K562 (cell line): ENCODE measurements around the gene TMEM41A. TPM values are rescaled to one million over a fixed set of nuclear protein-coding genes. Genes with fewer than 3 reads are reported as not detected.

Experiments used
- ASH1L ChIP-seq: fragments of 450-650 bp; IDR thresholded peaks from 2 replicates; pipeline ENCODE4 v1.6.1; 2018; ENCODE audit warnings: borderline replicate concordance, mild to moderate bottlenecking, low read depth; ENCODE audit not compliant: partially characterized antibody
- BACH1 ChIP-seq: fragments of 200-800 bp; sonication (Bioruptor generic); IDR thresholded peaks from 2 replicates; pipeline ENCODE4 v1.6.1; 2016; ENCODE audit warnings: missing genetic modification characterization, missing compliant biosample characterization
- BMI1 ChIP-seq: fragments of 150-350 bp; IDR thresholded peaks from 2 replicates; pipeline ENCODE4 v1.6.1; 2014; ENCODE audit warnings: low read length
- CXXC5 ChIP-seq: fragments of 250-450 bp; sonication (Bioruptor Pico); IDR thresholded peaks from 2 replicates; pipeline ENCODE4 v1.8.0; 2022; ENCODE audit warnings: inconsistent platforms, mild to moderate bottlenecking, moderate library complexity
- E2F1 ChIP-seq: sonication (generic); formaldehyde crosslinking; IDR thresholded peaks from 2 replicates; pipeline ENCODE4 v1.8.1; 2023; ENCODE audit warnings: mild to moderate bottlenecking, missing genetic modification reagents, moderate library complexity
- ETV1 ChIP-seq: fragments of 450-650 bp; conservative IDR thresholded peaks from 2 replicates; pipeline ENCODE4 v1.6.1; 2016; ENCODE audit warnings: missing genetic modification characterization, control low read depth, low read depth, missing compliant biosample characterization
- EWSR1 ChIP-seq: fragments of 450-650 bp; IDR thresholded peaks from 2 replicates; pipeline ENCODE4 v1.6.1; 2018; ENCODE audit warnings: borderline replicate concordance, mild to moderate bottlenecking, low read depth, moderate library complexity; ENCODE audit not compliant: partially characterized antibody
- FOXM1 ChIP-seq, 2 experiments: fragments of 450-650 bp in 1 of 2; sonication (generic) in 1 of 2; formaldehyde crosslinking in 1 of 2; IDR thresholded peaks; 2 replicates each; pipeline versions ENCODE4 v1.6.1 to v1.9.0; 2017 to 2022; ENCODE audit warnings: low read depth in 2 of 2, mild to moderate bottlenecking in 2 of 2, missing genetic modification reagents in 1 of 2, moderate library complexity in 1 of 2
- IFI16 ChIP-seq: fragments of 250-450 bp; sonication (Bioruptor Pico); IDR thresholded peaks from 2 replicates; pipeline ENCODE4 v2.1.2; 2022; ENCODE audit warnings: mild to moderate bottlenecking, inconsistent platforms
- IRF9 ChIP-seq: fragments of 450-650 bp; IDR thresholded peaks from 2 replicates; pipeline ENCODE4 v1.6.1; 2016; ENCODE audit warnings: missing biosample characterization, missing genetic modification characterization
- MLX ChIP-seq, 2 experiments: fragments of 450-650 bp in 1 of 2; sonication (generic) in 1 of 2; formaldehyde crosslinking; conservative IDR thresholded peaks; 2 replicates each; pipeline versions ENCODE4 v1.4.0 to v1.8.1; 2020 to 2022; ENCODE audit warnings: mild to moderate bottlenecking in 1 of 2, missing genetic modification reagents in 1 of 2
- MYNN ChIP-seq, 2 experiments: sonication (generic); formaldehyde crosslinking in 1 of 2; IDR thresholded peaks; 2 replicates each; pipeline versions ENCODE4 v1.5.0 to v1.6.1; 2016 to 2020; ENCODE audit warnings: antibody characterized with exemption in 1 of 2, missing genetic modification reagents in 1 of 2
- NCOR1 ChIP-seq: fragments of 450-650 bp; IDR thresholded peaks from 2 replicates; pipeline ENCODE4 v1.6.1; 2016; ENCODE audit warnings: mild to moderate bottlenecking, moderate library complexity
- PHB ChIP-seq: fragments of 250-450 bp; sonication (Bioruptor Pico); IDR thresholded peaks from 2 replicates; pipeline ENCODE4 v1.5.0; 2021
- PRPF4 ChIP-seq: fragments of 200-400 bp; formaldehyde crosslinking; IDR thresholded peaks from one replicate; pipeline ENCODE4 v1.6.1; 2017; ENCODE audit warnings: low read length, low read depth, mild to moderate bottlenecking; ENCODE audit not compliant: insufficient read depth, poor library complexity, severe bottlenecking
- PTBP1 ChIP-seq: fragments of 200-400 bp; formaldehyde crosslinking; IDR thresholded peaks from 2 replicates; pipeline ENCODE4 v1.6.1; 2017; ENCODE audit warnings: low read depth, low read length
- RAD21 ChIP-seq, 2 experiments: fragments of 250-450 bp in 1 of 2; fragments of 450-650 bp in 1 of 2; sonication (Bioruptor Pico) in 1 of 2; formaldehyde crosslinking in 1 of 2; IDR thresholded peaks in 1 of 2; conservative IDR thresholded peaks in 1 of 2; 2 replicates each; pipeline versions ENCODE4 v1.4.0 to v1.8.0; 2020 to 2022; ENCODE audit warnings: mild to moderate bottlenecking in 2 of 2, moderate library complexity in 1 of 2
- SMARCE1 ChIP-seq: fragments of 450-650 bp; IDR thresholded peaks from 2 replicates; pipeline ENCODE4 v1.7.1; 2016; ENCODE audit warnings: mild to moderate bottlenecking
- TAF9B ChIP-seq: fragments of 450-650 bp; IDR thresholded peaks from 2 replicates; pipeline ENCODE4 v1.6.1; 2018; ENCODE audit warnings: mild to moderate bottlenecking; ENCODE audit not compliant: partially characterized antibody
- TCF3 ChIP-seq: sonication (generic); formaldehyde crosslinking; IDR thresholded peaks from 2 replicates; pipeline ENCODE4 v1.4.0; 2020; ENCODE audit warnings: mild to moderate bottlenecking, missing genetic modification reagents
- XRCC4 ChIP-seq: IDR thresholded peaks from one replicate; pipeline ENCODE4 v1.6.1; 2011; ENCODE audit not compliant: insufficient read depth, insufficient read length; ENCODE audit errors: extremely low read depth
- ZBTB26 ChIP-seq: fragments of 450-650 bp; formaldehyde crosslinking; IDR thresholded peaks from 2 replicates; pipeline ENCODE4 v1.4.0; 2022; ENCODE audit warnings: missing genetic modification characterization
- ZBTB8A ChIP-seq: fragments of 450-650 bp; IDR thresholded peaks from 2 replicates; pipeline ENCODE4 v1.6.1; 2018; ENCODE audit warnings: mild to moderate bottlenecking, moderate library complexity; ENCODE audit not compliant: partially characterized antibody
- ZNF253 ChIP-seq: fragments of 250-450 bp; sonication (Bioruptor Pico); conservative IDR thresholded peaks from 2 replicates; pipeline ENCODE4 v1.6.1; 2021; ENCODE audit warnings: mild to moderate bottlenecking
- ZNF583 ChIP-seq: fragments of 250-450 bp; sonication (Bioruptor Pico); IDR thresholded peaks from 2 replicates; pipeline ENCODE4 v1.4.0; 2020
- ZNF79 ChIP-seq: fragments of 250-450 bp; sonication (Bioruptor Pico); IDR thresholded peaks from 2 replicates; pipeline ENCODE4 v1.4.0; 2020; ENCODE audit warnings: low read depth, mild to moderate bottlenecking, moderate library complexity
- polyA plus RNA-seq, 8 experiments: library from polyadenylated mRNA; depleted of rRNA in 4 of 8; stranded (reverse) in 5 of 8; unstranded in 3 of 8; fragments of >200 nt; fragmentation: Nextera tagmentation in 2 of 8; fragmentation: Illumina TruSeq in 1 of 8; extraction: Ambion mirVana in 2 of 8; extraction: Trizol in 1 of 8; gene quantifications; 2 replicates each; pipeline versions ENCODE4 v1.2.1 to v1.2.3, GENCODE V29; 2011 to 2014; ENCODE audit warnings: inconsistent platforms in 1 of 8, missing spikeins in 1 of 8
- total RNA-seq, 7 experiments: library from RNA; depleted of rRNA in 6 of 7; stranded (reverse); fragments of >200 nt in 6 of 7; fragmentation: Illumina TruSeq in 2 of 7; extraction: Trizol in 2 of 7; gene quantifications; 2 replicates each; pipeline versions ENCODE4 v1.2.1 to v1.2.3, GENCODE V29; 2011 to 2021; ENCODE audit warnings: low replicate concordance in 1 of 7

The TMEM41A gene
- total and polyA plus RNA-seq, 9 of the 15 experiments (the other 6 are each of a cell fraction or from before 2014, with no cell fraction given): 22.5 to 65.9 (median 31.5) TPM

GRCh38 chr3:185537369-185537970 lies 38.6 kb upstream of the TMEM41A start (continued):
- TF ChIP-seq E2F1 (CRISPR knock-in tag) (no peak), ZBTB26 (CRISPR knock-in tag) (no peak), EWSR1 (no peak), FOXM1 (IDR thresholded peaks at IDR 0.05; ENCODE audit: low read depth) (no peak), FOXM1 (CRISPR knock-in tag; IDR thresholded peaks at IDR 0.05; ENCODE audit: low read depth) (no peak), PHB (CRISPR knock-in tag) (no peak), PTBP1 (no peak), ZNF79 (CRISPR knock-in tag) (no peak), TAF9B (peak; percentile 52), IFI16 (CRISPR knock-in tag) (no peak), SMARCE1 (peak; percentile 71; the same call in 1 of the 2 replicates), NCOR1 (peak; percentile 51), BACH1 (tag) (no peak), RAD21 (CRISPR knock-in tag; conservative IDR thresholded peaks at IDR 0.05 in 1 of 2, IDR thresholded peaks at IDR 0.05 in 1 of 2) (no peak), PRPF4 (no peak), ZBTB8A (no peak), BMI1 (no peak), MYNN (IDR thresholded peaks at IDR 0.05) (no peak), MYNN (CRISPR knock-in tag; IDR thresholded peaks at IDR 0.05) (no peak), ZNF583 (CRISPR knock-in tag) (no peak), XRCC4 (no peak), TCF3 (CRISPR knock-in tag) (peak; percentile 70), IRF9 (tag) (no peak), ASH1L (no peak), ETV1 (peak; percentile 79), ZNF253 (CRISPR knock-in tag) (no peak), CXXC5 (CRISPR knock-in tag) (peak; percentile 44), MLX (CRISPR knock-in tag; conservative IDR thresholded peaks at IDR 0.05) (no peak)
